ENCODE data around the gene MAP3K10. TPM values are rescaled to one million over a fixed set of nuclear protein-coding genes. Genes with fewer than 3 reads are reported as not detected.
"Not testable (repeated sequence)": the region's sequence is repeated elsewhere in the genome, so short reads cannot be mapped to it uniquely, and the experiment has no call there.

The MAP3K10 gene
- total RNA-seq, 4 donors from 2014 or later, result 12.7 to 24.6 (median 13.9) TPM

DNA sequence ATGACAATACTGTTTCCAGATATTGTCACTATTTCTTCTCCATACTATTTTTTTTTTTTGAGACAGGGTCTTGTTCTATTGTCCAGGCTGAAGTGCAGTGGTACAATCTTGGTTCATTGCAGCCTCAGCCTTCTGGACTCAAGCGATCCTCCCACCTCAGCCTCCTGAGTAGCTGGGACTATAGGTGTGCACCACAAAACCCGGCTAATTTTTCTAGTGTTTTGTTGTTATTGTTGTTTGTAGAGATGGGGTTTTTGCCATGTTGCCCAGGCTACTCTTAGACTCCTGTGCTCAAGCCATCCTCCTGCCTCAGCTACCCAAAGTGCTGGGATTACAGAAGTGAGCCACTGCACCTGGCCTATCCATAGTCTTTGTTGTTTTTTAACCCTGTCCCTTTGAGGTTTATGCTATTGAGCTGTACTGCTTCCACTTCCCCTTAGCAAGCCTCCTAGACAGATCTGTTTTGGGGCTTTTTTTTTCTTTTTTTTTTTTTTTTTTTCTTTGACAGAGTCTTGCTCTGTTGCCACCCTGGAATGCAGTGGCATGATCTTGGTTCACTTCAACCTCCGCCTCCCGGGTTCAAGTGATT, 27.6 kb upstream of the MAP3K10 start:
- DNase-seq (ENCODE audit: low spot score in 2 of 2), result no peak
- WGBS, 2 donors, result 86 to 93% methylated on average over 4 of the region's 4 CpGs
- Histone ChIP-seq H3K4me1 (no peaks in the 10 kb centered on the region), H3K27me3 (no peaks in the 10 kb centered on the region), H3K4me3 (no peak overlapping the region), H3K9me3 (no peaks in the 10 kb centered on the region), H3K27ac (no peak overlapping the region), H3K36me3 (no peaks in the 10 kb centered on the region)
- TF ChIP-seq POLR2A (IDR thresholded peaks at IDR 0.05) (no peak), EP300 (IDR thresholded peaks at IDR 0.05) (no peak)
- TF ChIP-seq, protein P1, sequence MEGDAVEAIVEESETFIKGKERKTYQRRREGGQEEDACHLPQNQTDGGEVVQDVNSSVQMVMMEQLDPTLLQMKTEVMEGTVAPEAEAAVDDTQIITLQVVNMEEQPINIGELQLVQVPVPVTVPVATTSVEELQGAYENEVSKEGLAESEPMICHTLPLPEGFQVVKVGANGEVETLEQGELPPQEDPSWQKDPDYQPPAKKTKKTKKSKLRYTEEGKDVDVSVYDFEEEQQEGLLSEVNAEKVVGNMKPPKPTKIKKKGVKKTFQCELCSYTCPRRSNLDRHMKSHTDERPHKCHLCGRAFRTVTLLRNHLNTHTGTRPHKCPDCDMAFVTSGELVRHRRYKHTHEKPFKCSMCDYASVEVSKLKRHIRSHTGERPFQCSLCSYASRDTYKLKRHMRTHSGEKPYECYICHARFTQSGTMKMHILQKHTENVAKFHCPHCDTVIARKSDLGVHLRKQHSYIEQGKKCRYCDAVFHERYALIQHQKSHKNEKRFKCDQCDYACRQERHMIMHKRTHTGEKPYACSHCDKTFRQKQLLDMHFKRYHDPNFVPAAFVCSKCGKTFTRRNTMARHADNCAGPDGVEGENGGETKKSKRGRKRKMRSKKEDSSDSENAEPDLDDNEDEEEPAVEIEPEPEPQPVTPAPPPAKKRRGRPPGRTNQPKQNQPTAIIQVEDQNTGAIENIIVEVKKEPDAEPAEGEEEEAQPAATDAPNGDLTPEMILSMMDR (IDR thresholded peaks at IDR 0.05), result no peak

DNA sequence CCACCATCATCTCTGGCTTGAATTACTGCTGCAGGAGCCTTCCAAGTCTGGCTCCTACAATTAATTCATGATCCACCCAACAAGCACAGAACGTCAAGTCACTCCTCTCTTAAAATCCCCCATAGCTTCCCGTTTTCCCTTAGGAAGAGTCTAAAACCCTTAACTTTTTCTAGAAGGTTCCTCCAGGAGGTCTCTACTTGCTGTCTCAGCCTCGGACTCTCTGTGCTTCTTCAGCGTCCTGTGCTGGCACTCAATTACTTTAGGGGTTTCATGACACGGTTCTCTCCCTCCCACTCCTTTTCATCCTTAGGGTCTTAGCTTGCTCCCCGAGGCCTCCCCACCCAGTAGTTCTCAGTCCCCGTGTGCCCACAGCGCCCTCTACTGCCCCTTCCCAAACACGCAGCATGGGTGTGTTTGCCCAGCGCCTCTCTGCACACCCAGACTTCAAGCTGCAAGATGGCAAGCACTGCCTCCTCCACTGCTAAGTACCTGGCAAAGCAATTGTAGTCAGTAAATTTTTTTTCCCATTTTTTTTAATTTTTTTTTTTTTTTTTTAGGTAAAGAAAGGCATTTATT, 25.8 kb upstream of the MAP3K10 start:
- no peaks in the 10 kb centered on the region for H3K9me3 ChIP-seq

GRCh38 chr19:40169482-40170302, 21.5 kb upstream of the MAP3K10 start:
- H3K4me3 ChIP-seq; DNase-seq (ENCODE audit: low spot score in 2 of 2); H3K4me1 ChIP-seq; H3K27me3 ChIP-seq; H3K27ac ChIP-seq; H3K9me3 ChIP-seq; H3K36me3 ChIP-seq: not testable (repeated sequence)
- WGBS, 2 donors, result 75 to 79% methylated on average over 18 to 28 of the region's 30 CpGs

More for the DNA sequence above, 25.8 kb upstream of the MAP3K10 start:
- Histone ChIP-seq H3K36me3 (no peaks in the 10 kb centered on the region), H3K27ac (no peak overlapping the region), H3K4me1 (no peaks in the 10 kb centered on the region), H3K27me3 (no peaks in the 10 kb centered on the region), H3K4me3 (no peak overlapping the region)
- peak in 1 of 2 donors; percentile 33 for DNase-seq (ENCODE audit: low spot score in 2 of 2)
- TF ChIP-seq, protein P1 (IDR thresholded peaks at IDR 0.05), result peak in 4 of 5 experiments; percentile 22 to 35 (median 30)
- no peak for TF ChIP-seq POLR2A (IDR thresholded peaks at IDR 0.05)
- 11 to 15% methylated on average over 10 of the region's 10 CpGs for WGBS, 2 donors

DNA sequence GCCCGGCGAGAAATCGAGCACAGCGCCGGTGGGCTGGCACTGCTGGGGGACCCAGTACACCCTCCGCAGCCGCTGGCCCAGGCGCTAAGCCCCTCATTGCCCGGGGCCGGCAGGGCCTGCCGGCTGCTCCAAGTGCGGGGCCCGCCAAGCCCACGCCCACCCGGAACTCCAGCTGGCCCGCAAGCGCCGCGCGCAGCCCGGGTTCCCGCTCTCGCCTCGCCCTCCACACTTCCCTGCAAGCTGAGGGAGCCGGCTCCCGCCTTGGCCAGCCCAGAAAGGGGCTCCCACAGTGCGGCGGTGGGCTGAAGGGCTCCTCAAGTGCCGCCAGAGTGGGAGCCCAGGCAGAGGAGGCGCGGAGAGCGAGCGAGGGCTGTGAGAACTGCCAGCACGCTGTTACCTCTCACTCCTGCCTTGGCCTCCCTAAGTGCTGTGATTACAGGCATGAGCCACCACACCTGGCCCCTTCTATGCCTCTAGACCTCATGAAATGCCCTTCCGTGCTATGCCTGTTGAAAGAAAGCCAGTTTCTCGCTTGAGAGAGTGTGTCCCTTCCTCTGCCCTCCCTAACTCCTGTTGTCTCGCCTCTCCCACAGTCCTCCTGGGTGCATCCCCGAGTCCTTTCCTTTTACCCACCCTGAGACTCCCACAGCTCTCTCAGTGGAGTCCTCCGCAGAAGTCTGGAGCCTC, 20.8 kb upstream of the MAP3K10 start:
- H3K27me3 ChIP-seq, result not testable (repeated sequence)

GRCh38 chr19:40171293-40171692, 19.9 kb upstream of the MAP3K10 start:
- H3K4me1 ChIP-seq; H3K27me3 ChIP-seq; DNase-seq (ENCODE audit: low spot score in 2 of 2); H3K36me3 ChIP-seq; H3K27ac ChIP-seq; H3K4me3 ChIP-seq; H3K9me3 ChIP-seq: not testable (repeated sequence)
- 83 to 92% methylated on average over 4 of the region's 4 CpGs for WGBS, 2 donors

More for the DNA sequence above, 20.8 kb upstream of the MAP3K10 start:
- H3K9me3 ChIP-seq; H3K27ac ChIP-seq; H3K36me3 ChIP-seq; H3K4me1 ChIP-seq; DNase-seq (ENCODE audit: low spot score in 2 of 2); H3K4me3 ChIP-seq: not testable (repeated sequence)
- WGBS, 2 donors, result 85 to 90% methylated on average over 24 to 29 of the region's 39 CpGs

DNA sequence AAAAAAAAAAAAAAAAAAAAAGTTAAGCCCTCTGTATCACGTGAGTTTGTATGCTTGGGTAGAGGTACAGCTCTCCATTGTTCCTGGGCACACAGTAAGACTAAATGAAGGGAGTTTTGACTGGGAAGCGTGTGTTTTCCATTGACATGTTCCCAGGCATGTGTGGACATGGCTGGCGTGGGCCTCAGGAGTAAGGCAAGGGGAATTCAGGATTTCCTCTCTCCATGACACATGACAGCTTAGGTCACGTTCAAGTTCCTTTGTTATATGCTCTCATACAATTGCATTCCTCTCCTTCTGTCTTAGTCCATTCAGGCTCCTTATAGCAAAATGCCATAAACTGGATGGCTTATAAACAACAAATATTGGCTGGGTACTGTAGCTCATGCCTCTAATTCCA, 17.1 kb upstream of the MAP3K10 start:
- Histone ChIP-seq H3K27ac (no peak overlapping the region), H3K36me3 (no peaks in the 10 kb centered on the region), H3K27me3 (no peaks in the 10 kb centered on the region), H3K9me3 (no peaks in the 10 kb centered on the region), H3K4me1 (no peaks in the 10 kb centered on the region), H3K4me3 (no peak overlapping the region)
- TF ChIP-seq EP300 (IDR thresholded peaks at IDR 0.05), result no peak
- TF ChIP-seq POLR2A (IDR thresholded peaks at IDR 0.05), result no peak
- TF ChIP-seq, protein P1 (IDR thresholded peaks at IDR 0.05), result no peak
- 57 to 71% methylated on average over 4 of the region's 4 CpGs for WGBS, 2 donors
- DNase-seq (ENCODE audit: low spot score in 2 of 2), result no peak

Data from tibial nerve (tissue), 4 donors.